GM12878 (cell line): ENCODE data around the gene CYTH3. TPM values are rescaled to one million over a fixed set of nuclear protein-coding genes. Genes with fewer than 3 reads are reported as not detected.

ENCODE experiments used
- ATAC-seq: fragments of 200-7000 bp; cut with Tn5 transposase; 3 replicates; pipeline ENCODE4 v1.9.1; 2020; ENCODE audit warnings: mild to moderate bottlenecking, moderate library complexity
- Bru-seq: library from RNA; stranded (reverse); fragments of 400-500 nt; gene quantifications from one replicate; lab custom pipeline; 2021; lab: Mats Ljungman, UMichigan
- BruChase-seq, 2 experiments: library from RNA; stranded (reverse); fragments of 400-500 nt; gene quantifications; one replicate each; lab custom pipeline; 2021; lab: Mats Ljungman, UMichigan
- BruUV-seq: library from RNA; stranded (reverse); fragments of 400-500 nt; replicated peaks from 2 replicates; lab custom pipeline; 2021; lab: Mats Ljungman, UMichigan
- CTCF ChIA-PET: fragments of 300-600 bp; sonication (Branson Sonifier 250); formaldehyde crosslinking; extraction: SDS; loops from one replicate; lab custom pipeline; 2021; ENCODE audit warnings: inconsistent platforms; lab: Yijun Ruan, JAX
- POLR2A ChIA-PET: fragments of 350-600 bp; formaldehyde crosslinking; extraction: SDS; loops from one replicate; lab custom pipeline; 2021; ENCODE audit warnings: inconsistent platforms; lab: Charles Lee
- RAD21 ChIA-PET: fragments of 300-600 bp; sonication (Branson Sonifier 250); formaldehyde crosslinking; loops from one replicate; lab custom pipeline; 2023; ENCODE audit warnings: antibody characterized with exemption; ENCODE audit not compliant: unreplicated experiment; lab: Charles Lee
- SMC1A ChIA-PET: fragments of 300-600 bp; sonication (Branson Sonifier 250); formaldehyde crosslinking; loops from one replicate; lab custom pipeline; 2023; ENCODE audit not compliant: unreplicated experiment, uncharacterized antibody; lab: Charles Lee
- DNase-seq: peaks from one replicate; pipeline ENCODE4 v3.0.0-alpha.2; 2011; ENCODE audit warnings: low read depth, low spot score
- FAIRE-seq: peaks from 3 replicates; lab custom pipeline; 2011; peaks lifted over from hg19 to GRCh38; lab: Jason Lieb, UNC
- H2AFZ ChIP-seq: 2 replicates; pipeline ENCODE4 v1.6.0; 2011; ENCODE audit warnings: low read depth, low read length, control low read depth; ENCODE audit not compliant: control insufficient read depth
- H3K27ac ChIP-seq: 2 replicates; pipeline ENCODE4 v1.5.1; 2011; ENCODE audit warnings: control low read depth; ENCODE audit not compliant: control insufficient read depth, insufficient read depth
- H3K27me3 ChIP-seq, 2 experiments: replicated peaks in 1 of 2; 2 replicates each; pipeline versions ENCODE4 v1.6.0 to v1.6.1; 2011; ENCODE audit warnings: low read length in 1 of 2; ENCODE audit not compliant: control insufficient read depth in 2 of 2, insufficient read depth in 2 of 2
- H3K36me3 ChIP-seq, 2 experiments: 2 replicates each; pipeline ENCODE4 v1.5.1; 2011; ENCODE audit warnings: low read length in 1 of 2; ENCODE audit not compliant: control insufficient read depth in 2 of 2, insufficient read depth in 2 of 2
- H3K4me1 ChIP-seq: 2 replicates; pipeline ENCODE4 v1.6.1; 2011; ENCODE audit warnings: mild to moderate bottlenecking, low read length, moderate library complexity, mixed read lengths; ENCODE audit not compliant: control insufficient read depth, insufficient read depth
- H3K4me2 ChIP-seq: 2 replicates; pipeline ENCODE4 v1.6.0; 2011; ENCODE audit warnings: control low read depth; ENCODE audit not compliant: control insufficient read depth, insufficient read depth
- H3K4me3 ChIP-seq: fragments of 200-600 bp; sonication (generic); 2 replicates; pipeline ENCODE4 v1.5.1; 2016
- H3K79me2 ChIP-seq: 2 replicates; pipeline ENCODE4 v1.6.0; 2011; ENCODE audit warnings: low read length; ENCODE audit not compliant: control insufficient read depth, insufficient read depth
- H3K9ac ChIP-seq: 2 replicates; pipeline ENCODE4 v1.8.0; 2011; ENCODE audit warnings: low read length, control low read depth, mixed read lengths; ENCODE audit not compliant: control insufficient read depth, insufficient read depth
- H3K9me3 ChIP-seq: replicated peaks from 3 replicates; pipeline ENCODE4 v1.5.1; 2011; ENCODE audit warnings: mild to moderate bottlenecking, low read length; ENCODE audit not compliant: control insufficient read depth, insufficient read depth
- H4K20me1 ChIP-seq: 2 replicates; pipeline ENCODE4 v1.6.0; 2011; ENCODE audit not compliant: control insufficient read depth, insufficient read depth
- MEF2A ChIP-seq: IDR thresholded peaks from 2 replicates; pipeline ENCODE4 v1.6.1; 2011; ENCODE audit warnings: low read depth, mild to moderate bottlenecking, low read length, moderate library complexity; ENCODE audit not compliant: insufficient read depth
- TAF1 ChIP-seq: IDR thresholded peaks from 2 replicates; pipeline ENCODE4 v1.6.1; 2011; ENCODE audit warnings: mild to moderate bottlenecking, low read depth, low read length, borderline replicate concordance
- TCF3 ChIP-seq: IDR thresholded peaks from 2 replicates; pipeline ENCODE4 v1.6.1; 2012; ENCODE audit warnings: low read depth, mild to moderate bottlenecking, low read length, borderline replicate concordance; ENCODE audit not compliant: insufficient read depth
- WGBS: methylation state at CpG from one replicate; pipeline ENCODE4 v1.1.6; 2016; ENCODE audit warnings: low lambda C conversion rate; ENCODE audit not compliant: insufficient replicate concordance, insufficient coverage; ENCODE audit errors: missing lambda C conversion rate; 5-methylcytosine and 5-hydroxymethylcytosine counted together
- in situ Hi-C: fragments of 300-500 bp; cut with MboI; formaldehyde crosslinking; loops from 9 replicates; pipeline ENCODE4 v1.14.3; 2018; ENCODE audit warnings: mixed read lengths
- intact Hi-C: fragments of 100-400 bp; cut with micrococcal nuclease; formaldehyde crosslinking; loops from one replicate; pipeline ENCODE4 v1.14.2; 2022; ENCODE audit not compliant: unreplicated experiment
- long read RNA-seq, 2 experiments: library from polyadenylated mRNA; unstranded; transcript quantifications; one replicate each; pipeline ENCODE4 v2.0.0, GENCODE V29; 2019 to 2020
- polyA minus RNA-seq, 3 experiments: library from RNA; depleted of rRNA, polyadenylated mRNA; stranded (reverse); fragments of >200 nt; gene quantifications; 2 replicates each; pipeline ENCODE4 v1.2.3, GENCODE V29; 2011
- polyA plus RNA-seq, 11 experiments: library from polyadenylated mRNA; depleted of rRNA in 4 of 11; unstranded in 6 of 11; stranded (reverse) in 5 of 11; fragments of >200 nt; fragmentation: Nextera tagmentation in 4 of 11; fragmentation: Illumina TruSeq in 1 of 11; extraction: Ambion mirVana in 4 of 11; extraction: Trizol in 1 of 11; gene quantifications; 1 replicate in 1 of 11; 2 replicates in 10 of 11; pipeline versions ENCODE4 v1.2.1 to v1.2.3, GENCODE V29; 2011 to 2016; ENCODE audit warnings: inconsistent platforms in 2 of 11, missing spikeins in 2 of 11, low read depth in 1 of 11
- total RNA-seq, 4 experiments: library from RNA; depleted of rRNA in 3 of 4; stranded (reverse); fragments of >200 nt in 3 of 4; fragmentation: Illumina TruSeq in 1 of 4; extraction: Trizol in 1 of 4; gene quantifications; 2 replicates each; pipeline versions ENCODE4 v1.2.1 to v1.2.3, GENCODE V29; 2013 to 2021
- TF ChIP-seq, protein P1 (sequence below): fragments of 450-650 bp; formaldehyde crosslinking; IDR thresholded peaks from 2 replicates; pipeline ENCODE4 v1.4.0; 2020; ENCODE audit warnings: mild to moderate bottlenecking, moderate library complexity
- TF ChIP-seq, protein P2 (sequence below): IDR thresholded peaks from 2 replicates; pipeline ENCODE4 v1.6.1; 2011; ENCODE audit warnings: low read depth, mild to moderate bottlenecking, low read length, moderate library complexity, borderline replicate concordance; ENCODE audit errors: extremely low read depth
- TF ChIP-seq, protein P3 (sequence below): fragments of 450-650 bp; formaldehyde crosslinking; IDR thresholded peaks from 2 replicates; pipeline ENCODE4 v1.5.0; 2022; ENCODE audit warnings: mild to moderate bottlenecking, missing genetic modification characterization

Gene CYTH3
- 68.4 and 72.9 TPM in 2 replicates for total RNA-seq (2013; cell fraction: nucleolus; rRNA removed)
- total RNA-seq (2014; rRNA removed), result 16.7 and 19.8 TPM in 2 replicates
- 12.9 and 13.1 TPM in 2 replicates for total RNA-seq (2014; rRNA removed; fragmentation: Illumina TruSeq; extraction: Trizol)
- total RNA-seq (2021), result 20.8 and 23.9 TPM in 2 replicates
- polyA plus RNA-seq (2011; ENCODE audit: low read depth), result 7.7 TPM
- 16.1 and 28.2 TPM in 2 replicates for polyA plus RNA-seq (2011; rRNA removed)
- 21.5 and 26.0 TPM in 2 replicates for polyA plus RNA-seq (2011; cell fraction: cytosol; rRNA removed)
- 69.2 and 77.0 TPM in 2 replicates for polyA plus RNA-seq (2011; cell fraction: nucleus; rRNA removed)
- 14.2 and 17.9 TPM in 2 replicates for polyA plus RNA-seq (2012)
- 12.2 and 16.6 TPM in 2 replicates for polyA plus RNA-seq (2014; fragmentation: Illumina TruSeq; extraction: Trizol)
- polyA plus RNA-seq (2014; fragmentation: Nextera tagmentation; extraction: Ambion mirVana), result 1 to 10 TPM in 1 of 2 experiments, under 1 TPM in 1; 0.45 to 1.4 TPM
- polyA plus RNA-seq (2014; rRNA removed), result 27.4 and 32.3 TPM in 2 replicates
- 10 to 100 TPM; 13.8 to 14.8 TPM for polyA plus RNA-seq (2016; fragmentation: Nextera tagmentation; extraction: Ambion mirVana)
- polyA minus RNA-seq (2011; rRNA and poly(A)+ RNA removed), result 12.1 and 17.7 TPM in 2 replicates
- 6.7 TPM in 2 replicates for polyA minus RNA-seq (2011; cell fraction: cytosol; rRNA and poly(A)+ RNA removed)
- polyA minus RNA-seq (2011; cell fraction: nucleus; rRNA and poly(A)+ RNA removed), result 18.3 and 25.9 TPM in 2 replicates
- percentile 91 among the genes with signal in this experiment for Bru-seq, nascent RNA
- BruChase-seq, experiment 1, labeled RNA remaining after a 6-hour chase, result percentile 91 among the genes with signal in this experiment
- percentile 89 among the genes with signal in this experiment for BruChase-seq, experiment 2, labeled RNA remaining after a 2-hour chase
- long read RNA-seq, experiment 1, partial matches to known transcripts, result 0 of 2 reads
- long read RNA-seq, experiment 1, other reads (novel, unspliced or antisense), result 2 of 2 reads
- long read RNA-seq, experiment 2, full-length matches to known transcripts, result 1 of 7 reads
- long read RNA-seq, experiment 2, partial matches to known transcripts, result 1 of 7 reads
- long read RNA-seq, experiment 2, other reads (novel, unspliced or antisense), result 5 of 7 reads

- POLR2A ChIA-PET, result interaction anchor here (0.5 to 2.1 kb wide), 6 partner anchors 12 to 448 kb away, joined by 4 to 30 read pairs (median 5); no protein-coding TSS in a partner anchor
- no peak within 1 kb of the TSS; the same call in 1 of the 2 replicates for H3K27ac ChIP-seq
- SMC1A ChIA-PET, result interaction anchor here (2.1 to 6.8 kb wide), 2 partner anchors 14 to 166 kb away, joined by 11 to 141 read pairs; no protein-coding TSS in a partner anchor
- intact Hi-C loops (no loop called here), in situ Hi-C loops (loop anchor here (25.0 kb wide), 1 partner anchor 1865 kb away; no protein-coding TSS in a partner anchor)
- no peak for FAIRE-seq
- CTCF ChIA-PET, result interaction anchor here (1.0 to 4.5 kb wide), 3 partner anchors 13 to 166 kb away, joined by 3 to 82 read pairs (median 3); no protein-coding TSS in a partner anchor
- no TSS peak for BruUV-seq
- peak; percentile 86 for ATAC-seq
- peak within 1 kb of the TSS; percentile 67 for H3K4me3 ChIP-seq
- H3K4me2 ChIP-seq, result peak within 1 kb of the TSS; percentile 73
- 13% methylated on average over 29 of the region's 67 CpGs for WGBS
- no peaks in the 10 kb centered on the region; the same call in 2 of the 3 replicates for H3K9me3 ChIP-seq
- peaks cover 28% of the 10 kb centered on the region for H3K79me2 ChIP-seq
- peaks cover 6% of the 10 kb centered on the region; the same call in 1 of the 2 replicates for H3K4me1 ChIP-seq
- H2AFZ ChIP-seq, result peak within 1 kb of the TSS; percentile 93
- DNase-seq, result no peak
- RAD21 ChIA-PET, result interaction anchor here (0.6 to 4.5 kb wide), 5 partner anchors 14 to 276 kb away, joined by 3 to 84 read pairs (median 8); no protein-coding TSS in a partner anchor
- peak within 1 kb of the TSS; percentile 72 for H3K9ac ChIP-seq
- no peaks in the 10 kb centered on the region for H4K20me1 ChIP-seq
- H3K27me3 ChIP-seq, result no peaks in the 10 kb centered on the region
- no peaks in the 10 kb centered on the region for H3K36me3 ChIP-seq
- TF ChIP-seq TAF1 (peak; percentile 63; the same call in 1 of the 2 replicates), TCF3 (0 out of 2 replicates have a peak, but pooled peaks have one; percentile 25), MEF2A (no peak)
- TF ChIP-seq, protein P1, sequence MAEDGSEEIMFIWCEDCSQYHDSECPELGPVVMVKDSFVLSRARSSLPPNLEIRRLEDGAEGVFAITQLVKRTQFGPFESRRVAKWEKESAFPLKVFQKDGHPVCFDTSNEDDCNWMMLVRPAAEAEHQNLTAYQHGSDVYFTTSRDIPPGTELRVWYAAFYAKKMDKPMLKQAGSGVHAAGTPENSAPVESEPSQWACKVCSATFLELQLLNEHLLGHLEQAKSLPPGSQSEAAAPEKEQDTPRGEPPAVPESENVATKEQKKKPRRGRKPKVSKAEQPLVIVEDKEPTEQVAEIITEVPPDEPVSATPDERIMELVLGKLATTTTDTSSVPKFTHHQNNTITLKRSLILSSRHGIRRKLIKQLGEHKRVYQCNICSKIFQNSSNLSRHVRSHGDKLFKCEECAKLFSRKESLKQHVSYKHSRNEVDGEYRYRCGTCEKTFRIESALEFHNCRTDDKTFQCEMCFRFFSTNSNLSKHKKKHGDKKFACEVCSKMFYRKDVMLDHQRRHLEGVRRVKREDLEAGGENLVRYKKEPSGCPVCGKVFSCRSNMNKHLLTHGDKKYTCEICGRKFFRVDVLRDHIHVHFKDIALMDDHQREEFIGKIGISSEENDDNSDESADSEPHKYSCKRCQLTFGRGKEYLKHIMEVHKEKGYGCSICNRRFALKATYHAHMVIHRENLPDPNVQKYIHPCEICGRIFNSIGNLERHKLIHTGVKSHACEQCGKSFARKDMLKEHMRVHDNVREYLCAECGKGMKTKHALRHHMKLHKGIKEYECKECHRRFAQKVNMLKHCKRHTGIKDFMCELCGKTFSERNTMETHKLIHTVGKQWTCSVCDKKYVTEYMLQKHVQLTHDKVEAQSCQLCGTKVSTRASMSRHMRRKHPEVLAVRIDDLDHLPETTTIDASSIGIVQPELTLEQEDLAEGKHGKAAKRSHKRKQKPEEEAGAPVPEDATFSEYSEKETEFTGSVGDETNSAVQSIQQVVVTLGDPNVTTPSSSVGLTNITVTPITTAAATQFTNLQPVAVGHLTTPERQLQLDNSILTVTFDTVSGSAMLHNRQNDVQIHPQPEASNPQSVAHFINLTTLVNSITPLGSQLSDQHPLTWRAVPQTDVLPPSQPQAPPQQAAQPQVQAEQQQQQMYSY (CRISPR knock-in tag), result peak; percentile 75; the same call in 1 of the 2 replicates
- TF ChIP-seq, protein P2, sequence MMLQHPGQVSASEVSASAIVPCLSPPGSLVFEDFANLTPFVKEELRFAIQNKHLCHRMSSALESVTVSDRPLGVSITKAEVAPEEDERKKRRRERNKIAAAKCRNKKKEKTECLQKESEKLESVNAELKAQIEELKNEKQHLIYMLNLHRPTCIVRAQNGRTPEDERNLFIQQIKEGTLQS, result peak; percentile 70; the same call in 1 of the 2 replicates
- TF ChIP-seq, protein P3, sequence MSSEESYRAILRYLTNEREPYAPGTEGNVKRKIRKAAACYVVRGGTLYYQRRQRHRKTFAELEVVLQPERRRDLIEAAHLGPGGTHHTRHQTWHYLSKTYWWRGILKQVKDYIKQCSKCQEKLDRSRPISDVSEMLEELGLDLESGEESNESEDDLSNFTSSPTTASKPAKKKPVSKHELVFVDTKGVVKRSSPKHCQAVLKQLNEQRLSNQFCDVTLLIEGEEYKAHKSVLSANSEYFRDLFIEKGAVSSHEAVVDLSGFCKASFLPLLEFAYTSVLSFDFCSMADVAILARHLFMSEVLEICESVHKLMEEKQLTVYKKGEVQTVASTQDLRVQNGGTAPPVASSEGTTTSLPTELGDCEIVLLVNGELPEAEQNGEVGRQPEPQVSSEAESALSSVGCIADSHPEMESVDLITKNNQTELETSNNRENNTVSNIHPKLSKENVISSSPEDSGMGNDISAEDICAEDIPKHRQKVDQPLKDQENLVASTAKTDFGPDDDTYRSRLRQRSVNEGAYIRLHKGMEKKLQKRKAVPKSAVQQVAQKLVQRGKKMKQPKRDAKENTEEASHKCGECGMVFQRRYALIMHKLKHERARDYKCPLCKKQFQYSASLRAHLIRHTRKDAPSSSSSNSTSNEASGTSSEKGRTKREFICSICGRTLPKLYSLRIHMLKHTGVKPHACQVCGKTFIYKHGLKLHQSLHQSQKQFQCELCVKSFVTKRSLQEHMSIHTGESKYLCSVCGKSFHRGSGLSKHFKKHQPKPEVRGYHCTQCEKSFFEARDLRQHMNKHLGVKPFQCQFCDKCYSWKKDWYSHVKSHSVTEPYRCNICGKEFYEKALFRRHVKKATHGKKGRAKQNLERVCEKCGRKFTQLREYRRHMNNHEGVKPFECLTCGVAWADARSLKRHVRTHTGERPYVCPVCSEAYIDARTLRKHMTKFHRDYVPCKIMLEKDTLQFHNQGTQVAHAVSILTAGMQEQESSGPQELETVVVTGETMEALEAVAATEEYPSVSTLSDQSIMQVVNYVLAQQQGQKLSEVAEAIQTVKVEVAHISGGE (CRISPR knock-in tag), result 0 out of 2 replicates have a peak, but pooled peaks have one; percentile 25
Observed at GRCh38 chr7:6272481-6273323, at the start of gene CYTH3. Gene CYTH3 (minus strand): TSS chr7:6272624. CDS start chr7:6272507, 117 bp downstream.
